SK-N-MC (cell line): ENCODE results near the gene TMEM8B.
"Not testable (repeated sequence)": the region's sequence is repeated elsewhere in the genome, so short reads cannot be mapped to it uniquely, and the experiment has no call there.

Source experiments
- EZH2 ChIP-seq: fragments of 200-600 bp; sonication (generic); IDR thresholded peaks from one replicate; pipeline ENCODE4 v1.6.1; 2017; ENCODE audit warnings: antibody characterized with exemption
- FOXP2 ChIP-seq: optimal IDR thresholded peaks from 2 replicates; pipeline ENCODE3; 2011; ENCODE audit warnings: mild to moderate bottlenecking, moderate library complexity; ENCODE audit not compliant: insufficient read depth; ENCODE audit errors: extremely low read length, control extremely low read depth
- POLR2AphosphoS5 ChIP-seq: IDR thresholded peaks from 2 replicates; pipeline ENCODE4 v1.6.1; 2012; ENCODE audit warnings: mild to moderate bottlenecking, low read depth, low read length, borderline replicate concordance

DNA sequence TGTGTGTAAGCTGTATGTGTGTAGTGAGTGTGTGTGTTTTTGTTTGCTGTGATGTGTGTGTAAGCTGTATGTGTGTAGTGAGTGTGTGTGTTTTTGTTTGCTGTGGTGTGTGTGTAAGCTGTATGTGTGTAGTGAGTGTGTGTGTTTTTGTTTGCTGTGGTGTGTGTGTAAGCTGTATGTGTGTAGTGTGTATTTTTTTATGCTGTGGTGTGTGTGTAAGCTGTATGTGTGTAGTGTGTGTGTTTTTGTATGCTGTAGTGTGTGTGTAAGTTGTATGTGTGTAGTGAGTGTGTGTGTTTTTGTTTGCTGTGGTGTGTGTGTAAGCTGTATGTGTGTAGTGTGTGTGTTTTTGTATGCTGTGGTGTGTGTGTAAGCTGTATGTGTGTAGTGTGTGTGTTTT lies 84.4 kb downstream of the TMEM8B start:
- TF ChIP-seq EZH2, POLR2AphosphoS5, FOXP2: not testable (repeated sequence)
